ENCODE results near the gene PRR23E.

The PRR23E gene

GRCh38 chr3:127222163-127222562, 29.2 kb downstream of the PRR23E start:
- DNase-seq (ENCODE audit: low read depth in 2 of 3, low spot score in 1 of 3), result no peak

- DNase-seq (ENCODE audit: low read depth in 2 of 3, low spot score in 1 of 3), result no peak
These were observed 29.7 kb downstream of the PRR23E start for GRCh38 chr3:127222664-127223063.

DNA sequence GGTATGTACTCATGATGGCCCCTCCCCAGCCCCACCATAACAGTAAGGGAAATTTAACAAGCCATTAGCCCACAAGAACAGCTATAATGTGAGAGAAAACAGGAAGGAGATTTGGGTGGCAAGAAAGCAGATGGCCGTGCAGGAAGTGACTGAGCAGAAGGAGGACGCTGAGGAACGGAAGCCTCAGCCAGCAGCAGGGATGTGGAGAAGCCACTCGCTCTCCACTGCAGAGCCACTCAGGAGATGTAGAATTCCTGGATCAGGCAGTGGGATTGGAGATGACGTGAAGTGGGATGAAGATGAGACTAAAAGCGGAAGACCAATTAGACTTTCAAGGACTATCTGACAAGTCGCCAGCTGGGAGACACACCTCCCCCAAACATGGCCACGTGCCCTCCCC, 31.2 kb downstream of the PRR23E start:
- no peak for DNase-seq (ENCODE audit: low read depth in 2 of 3, low spot score in 1 of 3)

DNA sequence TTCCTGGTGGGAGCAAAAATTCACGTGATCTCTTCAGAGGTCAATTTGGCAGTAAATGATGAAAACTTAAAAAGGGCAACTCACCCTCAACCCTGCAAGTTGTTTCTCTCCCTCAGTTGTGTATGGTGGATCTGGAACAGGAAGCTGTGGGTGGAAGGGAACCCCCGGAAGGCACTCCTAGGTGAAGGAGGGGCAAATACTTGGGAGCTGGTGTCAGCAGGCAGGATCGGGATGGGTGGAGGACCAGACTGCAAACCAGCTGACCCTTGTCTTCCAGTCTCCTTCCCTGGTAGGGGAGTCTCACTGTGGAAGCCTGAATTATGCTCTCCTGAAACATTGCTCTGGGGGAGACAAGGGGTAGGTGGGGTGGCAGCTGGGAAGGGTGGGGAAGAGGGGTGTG, 33.5 kb downstream of the PRR23E start:
- DNase-seq (ENCODE audit: low read depth in 2 of 3, low spot score in 1 of 3), result no peak

GRCh38 chr3:127226946-127227842, 34.3 kb downstream of the PRR23E start:
- peak in 1 of 3 donors; percentile 7 for DNase-seq (ENCODE audit: low read depth in 2 of 3, low spot score in 1 of 3)

GRCh38 chr3:127228866-127229265, 35.9 kb downstream of the PRR23E start:
- no peak for DNase-seq (ENCODE audit: low read depth in 2 of 3, low spot score in 1 of 3)

GRCh38 chr3:127233371-127233770, 40.4 kb downstream of the PRR23E start:
- DNase-seq (ENCODE audit: low read depth in 2 of 3, low spot score in 1 of 3), result no peak

GRCh38 chr3:127234778-127235177, 41.8 kb downstream of the PRR23E start:
- no peak for DNase-seq (ENCODE audit: low read depth in 2 of 3, low spot score in 1 of 3)

GRCh38 chr3:127235706-127236105, 42.8 kb downstream of the PRR23E start:
- no peak for DNase-seq (ENCODE audit: low read depth in 2 of 3, low spot score in 1 of 3)

DNA sequence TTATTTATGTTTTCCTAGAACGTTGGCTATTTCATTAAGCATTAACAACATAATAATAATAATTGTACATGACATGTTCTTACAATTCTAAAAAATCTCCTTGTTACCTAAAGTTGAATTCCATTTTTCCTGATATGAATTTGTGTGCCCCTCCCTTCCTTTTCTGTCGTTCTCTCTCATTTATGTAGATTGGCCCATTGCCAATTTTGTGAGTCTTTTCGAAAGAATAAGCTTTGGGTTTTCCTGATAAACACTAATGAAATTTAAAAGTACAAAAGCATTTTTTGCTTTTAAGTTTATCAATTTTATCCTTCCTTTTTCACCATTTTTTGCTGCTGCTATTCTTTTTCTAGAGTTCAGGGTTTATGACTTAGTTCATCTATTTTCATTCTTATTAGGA, 44.9 kb downstream of the PRR23E start:
- no peak for DNase-seq (ENCODE audit: low read depth in 2 of 3, low spot score in 1 of 3)

GRCh38 chr3:127238602-127239001, 45.7 kb downstream of the PRR23E start:
- DNase-seq (ENCODE audit: low read depth in 2 of 3, low spot score in 1 of 3), result no peak

DNA sequence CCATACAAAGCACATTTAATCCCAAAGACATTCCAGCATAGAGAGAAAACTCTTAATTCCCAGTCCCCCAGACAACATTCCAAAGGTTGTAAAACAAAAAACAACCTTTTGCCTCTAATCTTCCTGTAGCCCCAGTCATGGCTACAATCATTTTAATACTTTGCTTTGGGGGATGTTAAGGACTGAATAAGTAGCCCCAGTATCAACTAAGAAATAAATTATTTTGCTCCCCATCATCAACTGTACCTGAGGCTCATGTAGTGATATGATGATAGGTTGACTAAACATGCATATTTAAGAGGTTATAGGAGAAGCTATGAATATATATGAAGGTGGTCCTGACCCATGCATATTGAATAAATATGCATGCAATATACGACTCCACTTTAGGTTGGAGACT, 54.4 kb downstream of the PRR23E start:
- DNase-seq (ENCODE audit: low read depth in 2 of 3, low spot score in 1 of 3), result no peak
